HG03378 (cell line): ENCODE measurements around the gene CLEC2B.
"Not testable (repeated sequence)": the region's sequence is repeated elsewhere in the genome, so short reads cannot be mapped to it uniquely, and the experiment has no call there.

ENCODE experiments used
- ATAC-seq: cut with Tn5 transposase; IDR thresholded peaks from one replicate; pipeline ENCODE4 v1.9.1; 2021; ENCODE audit warnings: mild to moderate bottlenecking, moderate library complexity; ENCODE audit not compliant: unreplicated experiment

Gene CLEC2B

DNA sequence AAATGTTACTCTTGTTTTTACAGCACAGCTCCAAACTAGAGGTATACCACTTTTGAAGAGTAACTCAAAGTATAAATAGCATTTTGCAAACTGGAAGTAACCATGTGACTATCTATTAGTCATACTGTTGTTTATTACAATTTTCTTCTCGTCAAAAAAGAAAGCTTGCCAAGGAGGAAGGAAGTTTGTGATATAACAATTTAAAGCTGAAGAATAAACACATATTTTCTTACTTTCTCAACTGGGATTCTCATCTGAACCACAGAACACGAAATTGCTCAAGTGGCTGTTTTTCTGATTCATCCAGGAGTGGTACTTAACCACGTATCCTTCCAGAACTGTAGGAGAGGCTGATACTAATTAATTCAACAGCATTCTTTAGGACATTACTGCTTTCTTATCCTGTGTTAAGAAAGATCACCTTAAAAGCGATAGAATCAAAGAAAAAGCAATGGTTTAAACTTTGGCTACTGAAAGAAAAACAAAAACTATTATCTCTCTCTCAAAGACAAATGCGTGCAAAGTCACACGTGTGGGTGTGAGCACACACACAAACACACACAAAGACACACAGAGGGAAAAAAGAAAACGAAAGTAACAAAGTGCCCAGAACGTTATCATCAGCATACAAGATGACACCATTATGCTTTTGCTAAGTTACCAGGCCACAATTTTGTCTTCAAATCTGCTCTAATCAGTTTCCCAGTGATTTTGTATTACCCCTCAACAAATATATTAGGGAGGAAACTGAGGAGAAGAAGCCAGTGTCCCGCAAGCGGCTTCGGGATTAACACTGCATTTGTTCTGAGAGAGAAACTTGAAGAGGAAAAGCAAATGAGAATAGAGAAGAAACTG lies at the start of gene CLEC2B:
TSS of gene CLEC2B (minus strand) at position 48 of the 855 bp plus-strand sequence.
- no peak for ATAC-seq

- ATAC-seq, result no peak
Measured at GRCh38 chr12:9911708-9912107, 42.6 kb upstream of the CLEC2B start.

- ATAC-seq, result no peak
Measured at GRCh38 chr12:9910716-9911421, 41.7 kb upstream of the CLEC2B start.

DNA sequence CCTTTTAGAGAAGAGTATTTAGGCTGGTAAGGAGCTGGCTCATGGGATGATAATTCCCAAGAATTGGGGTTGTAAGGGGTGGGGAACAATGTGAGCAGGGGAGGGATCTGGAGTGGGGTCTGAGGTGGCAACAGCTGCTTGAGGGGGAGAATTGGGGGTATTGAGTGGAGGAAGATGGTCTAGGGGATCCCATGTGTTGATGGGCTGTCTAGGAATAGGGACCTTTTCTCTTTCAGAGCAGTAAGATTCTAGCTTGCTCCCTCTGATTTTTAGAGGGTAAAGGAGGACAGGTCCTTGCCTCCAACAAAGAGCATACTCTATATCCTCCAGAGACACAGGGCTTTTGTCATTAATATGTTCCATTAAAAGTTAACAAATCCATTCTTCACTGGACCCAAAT lies 40.6 kb upstream of the CLEC2B start:
- ATAC-seq, result no peak

DNA sequence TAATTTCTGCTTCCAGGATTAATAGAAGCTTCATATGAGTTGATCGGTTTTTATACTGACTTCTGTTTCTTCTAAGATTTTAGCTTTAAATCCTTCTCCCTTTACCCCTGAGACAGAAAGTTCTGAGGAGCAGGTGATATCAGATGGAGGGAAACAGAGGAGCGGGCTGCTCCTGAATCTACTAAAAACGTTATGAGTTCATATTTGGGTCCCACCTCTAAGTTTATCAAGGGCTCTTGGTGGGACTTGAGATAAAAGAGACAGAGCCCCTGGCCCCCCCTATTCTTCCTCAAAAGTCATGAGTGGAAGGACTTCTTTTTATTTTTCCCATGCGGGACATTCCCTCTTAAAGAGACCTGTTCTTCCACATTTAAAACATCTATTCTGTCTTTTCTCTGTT lies 39.2 kb upstream of the CLEC2B start:
- no peak for ATAC-seq

- ATAC-seq, result no peak
Measured at GRCh38 chr12:9907769-9908168, 38.6 kb upstream of the CLEC2B start.

- no peak for ATAC-seq
Measured at GRCh38 chr12:9906873-9907272, 37.7 kb upstream of the CLEC2B start.

GRCh38 chr12:9902539-9903228 lies 33.5 kb upstream of the CLEC2B start:
- no peak for ATAC-seq

DNA sequence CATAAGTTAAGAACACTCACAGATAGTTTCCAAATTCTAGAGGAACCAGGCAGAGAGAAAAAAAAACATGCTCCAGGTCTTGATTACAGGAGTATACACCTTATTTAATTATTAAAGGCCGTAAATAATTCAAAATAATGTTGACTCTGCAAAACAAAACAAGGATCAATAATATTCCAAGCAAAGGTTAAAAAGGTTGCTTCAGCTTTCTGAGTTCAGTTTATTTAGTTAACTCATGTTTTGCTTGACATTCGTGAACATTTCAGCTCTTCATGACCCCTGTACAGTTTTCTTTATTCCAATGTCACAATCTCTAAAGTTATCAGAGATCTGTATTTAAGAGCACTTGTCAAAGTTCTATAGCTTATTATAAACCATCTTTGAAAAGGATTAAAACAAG lies 31.8 kb upstream of the CLEC2B start:
- ATAC-seq, result no peak

- ATAC-seq, result no peak
Measured at GRCh38 chr12:9899209-9899608, 30.1 kb upstream of the CLEC2B start.

DNA sequence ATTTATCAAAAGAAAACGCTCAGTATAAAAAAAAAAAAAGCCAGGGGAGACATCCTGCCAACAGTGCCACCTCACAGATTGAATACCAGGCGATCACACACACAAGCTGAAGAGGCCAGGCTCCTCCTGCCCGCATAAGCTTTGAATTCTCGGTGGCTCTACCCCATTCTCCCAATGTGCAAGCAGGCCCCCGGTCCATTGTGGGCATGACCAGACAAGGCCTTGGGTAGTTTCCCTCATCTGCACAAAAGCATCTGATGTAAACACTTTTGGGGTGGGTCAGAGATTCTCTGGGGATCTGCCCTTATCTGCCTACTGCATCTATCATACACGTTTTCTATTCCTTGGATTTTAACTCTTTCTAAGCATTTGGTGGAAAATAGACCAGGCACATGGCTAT lies 28.4 kb upstream of the CLEC2B start:
- no peak for ATAC-seq

- ATAC-seq, result no peak
Measured at GRCh38 chr12:9895215-9895971, 26.2 kb upstream of the CLEC2B start.

DNA sequence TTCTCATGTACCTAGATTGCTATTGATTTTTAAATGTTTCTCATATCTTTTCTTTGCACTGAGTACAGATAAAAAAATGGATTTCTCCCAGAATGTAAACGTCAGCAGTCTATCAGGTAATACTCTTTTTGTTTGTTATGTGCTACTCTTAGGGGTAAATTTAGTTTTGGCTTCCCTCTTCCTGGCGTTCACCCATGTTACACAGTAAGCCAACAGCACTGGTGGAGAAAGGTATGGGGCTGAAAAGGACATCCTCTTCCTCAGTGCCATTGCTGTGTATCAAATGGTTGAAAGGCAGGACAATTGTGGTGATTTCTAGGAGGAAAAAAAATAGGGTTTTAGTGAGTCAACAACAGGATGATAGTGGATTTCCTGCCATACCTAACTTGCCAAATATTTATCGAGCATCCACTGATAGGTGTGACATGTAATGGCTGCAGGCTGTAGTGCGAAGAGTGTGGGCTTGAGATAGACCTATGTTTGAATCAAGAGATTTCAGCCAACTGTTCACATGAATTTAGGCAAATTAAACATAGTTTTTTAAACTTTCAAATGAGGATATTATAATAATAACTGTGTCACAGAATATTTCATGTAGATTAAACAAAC lies 19.6 kb upstream of the CLEC2B start:
- ATAC-seq, result no peak

DNA sequence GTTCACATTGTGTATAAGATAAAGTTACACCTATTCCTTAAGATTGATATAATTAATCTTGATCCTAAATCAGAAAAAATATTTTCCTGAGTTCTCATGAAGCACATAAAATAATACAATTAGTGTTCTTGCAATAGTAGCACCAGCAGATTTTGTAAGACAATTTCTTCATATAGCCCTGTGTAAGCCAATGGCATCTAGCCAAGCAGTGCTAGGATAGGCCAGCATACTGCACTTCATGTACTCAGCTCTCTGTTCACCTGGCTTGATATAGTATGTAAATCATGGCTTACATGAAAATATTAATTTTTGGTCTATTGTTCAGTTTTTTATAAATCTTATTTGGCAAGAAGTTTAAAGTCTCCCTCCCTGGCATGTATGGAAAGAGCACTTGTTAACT lies 14.0 kb upstream of the CLEC2B start:
- ATAC-seq, result no peak

- no peak for ATAC-seq
Measured at GRCh38 chr12:9881988-9882387, 12.8 kb upstream of the CLEC2B start.

- no peak for ATAC-seq
Measured at GRCh38 chr12:9881246-9881645, 12.1 kb upstream of the CLEC2B start, which contains the start of gene KLRF2. KLRF2 (plus strand) TSS chr12:9881489; CDS start chr12:9881596, 107 bp downstream.

GRCh38 chr12:9880532-9881078 lies 11.5 kb upstream of the CLEC2B start:
- no peak for ATAC-seq

- not testable (repeated sequence) for ATAC-seq
Measured at GRCh38 chr12:9876120-9876519, 7.0 kb upstream of the CLEC2B start.

GRCh38 chr12:9872742-9873141 lies 3.6 kb upstream of the CLEC2B start:
- ATAC-seq, result no peak

GRCh38 chr12:9872162-9872561 lies 3.0 kb upstream of the CLEC2B start:
- no peak for ATAC-seq
